GM12878 (cell line): ENCODE results near the gene JMJD6. TPM values are rescaled to one million over a fixed set of nuclear protein-coding genes. Genes with fewer than 3 reads are reported as not detected.

Experiments used
- ATAC-seq: fragments of 200-7000 bp; cut with Tn5 transposase; 3 replicates; pipeline ENCODE4 v1.9.1; 2020; ENCODE audit warnings: mild to moderate bottlenecking, moderate library complexity
- BruUV-seq: library from RNA; stranded (reverse); fragments of 400-500 nt; replicated peaks from 2 replicates; lab custom pipeline; 2021; lab: Mats Ljungman, UMichigan
- CTCF ChIA-PET: fragments of 300-600 bp; sonication (Branson Sonifier 250); formaldehyde crosslinking; extraction: SDS; loops from one replicate; lab custom pipeline; 2021; ENCODE audit warnings: inconsistent platforms; lab: Yijun Ruan, JAX
- POLR2A ChIA-PET: fragments of 350-600 bp; formaldehyde crosslinking; extraction: SDS; loops from one replicate; lab custom pipeline; 2021; ENCODE audit warnings: inconsistent platforms; lab: Charles Lee
- RAD21 ChIA-PET: fragments of 300-600 bp; sonication (Branson Sonifier 250); formaldehyde crosslinking; loops from one replicate; lab custom pipeline; 2023; ENCODE audit warnings: antibody characterized with exemption; ENCODE audit not compliant: unreplicated experiment; lab: Charles Lee
- SMC1A ChIA-PET: fragments of 300-600 bp; sonication (Branson Sonifier 250); formaldehyde crosslinking; loops from one replicate; lab custom pipeline; 2023; ENCODE audit not compliant: unreplicated experiment, uncharacterized antibody; lab: Charles Lee
- DNase-seq: peaks from one replicate; pipeline ENCODE4 v3.0.0-alpha.2; 2011; ENCODE audit warnings: low read depth, low spot score
- FAIRE-seq: peaks from 3 replicates; lab custom pipeline; 2011; peaks lifted over from hg19 to GRCh38; lab: Jason Lieb, UNC
- H2AFZ ChIP-seq: 2 replicates; pipeline ENCODE4 v1.6.0; 2011; ENCODE audit warnings: low read depth, low read length, control low read depth; ENCODE audit not compliant: control insufficient read depth
- H3K27ac ChIP-seq: 2 replicates; pipeline ENCODE4 v1.5.1; 2011; ENCODE audit warnings: control low read depth; ENCODE audit not compliant: control insufficient read depth, insufficient read depth
- H3K27me3 ChIP-seq, 2 experiments: replicated peaks in 1 of 2; 2 replicates each; pipeline versions ENCODE4 v1.6.0 to v1.6.1; 2011; ENCODE audit warnings: low read length in 1 of 2; ENCODE audit not compliant: control insufficient read depth in 2 of 2, insufficient read depth in 2 of 2
- H3K36me3 ChIP-seq, 2 experiments: 2 replicates each; pipeline ENCODE4 v1.5.1; 2011; ENCODE audit warnings: low read length in 1 of 2; ENCODE audit not compliant: control insufficient read depth in 2 of 2, insufficient read depth in 2 of 2
- H3K4me1 ChIP-seq: 2 replicates; pipeline ENCODE4 v1.6.1; 2011; ENCODE audit warnings: mild to moderate bottlenecking, low read length, moderate library complexity, mixed read lengths; ENCODE audit not compliant: control insufficient read depth, insufficient read depth
- H3K4me2 ChIP-seq: 2 replicates; pipeline ENCODE4 v1.6.0; 2011; ENCODE audit warnings: control low read depth; ENCODE audit not compliant: control insufficient read depth, insufficient read depth
- H3K4me3 ChIP-seq: fragments of 200-600 bp; sonication (generic); 2 replicates; pipeline ENCODE4 v1.5.1; 2016
- H3K79me2 ChIP-seq: 2 replicates; pipeline ENCODE4 v1.6.0; 2011; ENCODE audit warnings: low read length; ENCODE audit not compliant: control insufficient read depth, insufficient read depth
- H3K9ac ChIP-seq: 2 replicates; pipeline ENCODE4 v1.8.0; 2011; ENCODE audit warnings: low read length, control low read depth, mixed read lengths; ENCODE audit not compliant: control insufficient read depth, insufficient read depth
- H3K9me3 ChIP-seq: replicated peaks from 3 replicates; pipeline ENCODE4 v1.5.1; 2011; ENCODE audit warnings: mild to moderate bottlenecking, low read length; ENCODE audit not compliant: control insufficient read depth, insufficient read depth
- H4K20me1 ChIP-seq: 2 replicates; pipeline ENCODE4 v1.6.0; 2011; ENCODE audit not compliant: control insufficient read depth, insufficient read depth
- CHD2 ChIP-seq: IDR thresholded peaks from 2 replicates; pipeline ENCODE4 v1.6.1; 2011; ENCODE audit warnings: low read depth, low read length, improper control_type of control experiment, borderline replicate concordance
- CREM ChIP-seq: IDR thresholded peaks from 2 replicates; pipeline ENCODE4 v1.6.1; 2014; ENCODE audit warnings: antibody characterized with exemption, low read depth
- E2F4 ChIP-seq: IDR thresholded peaks from 2 replicates; pipeline ENCODE4 v1.6.1; 2012; ENCODE audit warnings: low read depth, low read length, improper control_type of control experiment
- E2F8 ChIP-seq: fragments of 450-650 bp; IDR thresholded peaks from 2 replicates; pipeline ENCODE4 v1.6.1; 2018; ENCODE audit warnings: mild to moderate bottlenecking, low read depth, moderate library complexity; ENCODE audit not compliant: partially characterized antibody
- IRF3 ChIP-seq: fragments of 450-650 bp; IDR thresholded peaks from 2 replicates; pipeline ENCODE4 v1.6.1; 2014; ENCODE audit warnings: mild to moderate bottlenecking
- JUND ChIP-seq: IDR thresholded peaks from 2 replicates; pipeline ENCODE4 v1.6.1; 2012; ENCODE audit warnings: low read depth, mild to moderate bottlenecking, low read length, improper control_type of control experiment, moderate library complexity
- NR2C2 ChIP-seq: IDR thresholded peaks from 2 replicates; pipeline ENCODE4 v1.6.1; 2011; ENCODE audit warnings: borderline replicate concordance, low read depth; ENCODE audit not compliant: control insufficient read depth, insufficient read length
- PML ChIP-seq: IDR thresholded peaks from 2 replicates; pipeline ENCODE4 v1.6.1; 2012; ENCODE audit warnings: low read length, inconsistent platforms
- RAD51 ChIP-seq: fragments of 450-650 bp; IDR thresholded peaks from 2 replicates; pipeline ENCODE4 v1.6.1; 2016; ENCODE audit warnings: moderate library complexity, mild to moderate bottlenecking, inconsistent platforms
- SIN3A ChIP-seq: IDR thresholded peaks from 2 replicates; pipeline ENCODE4 v1.6.1; 2012; ENCODE audit warnings: low read depth, low read length, improper control_type of control experiment
- ZBTB4 ChIP-seq: fragments of 450-650 bp; formaldehyde crosslinking; IDR thresholded peaks from 2 replicates; pipeline ENCODE4 v1.4.0; 2022; ENCODE audit warnings: mild to moderate bottlenecking, moderate library complexity
- ZNF592 ChIP-seq: fragments of 450-650 bp; IDR thresholded peaks from 2 replicates; pipeline ENCODE4 v1.6.1; 2017; ENCODE audit warnings: mild to moderate bottlenecking, moderate library complexity
- WGBS: methylation state at CpG from one replicate; pipeline ENCODE4 v1.1.6; 2016; ENCODE audit warnings: low lambda C conversion rate; ENCODE audit not compliant: insufficient replicate concordance, insufficient coverage; ENCODE audit errors: missing lambda C conversion rate; 5-methylcytosine and 5-hydroxymethylcytosine counted together
- in situ Hi-C: fragments of 300-500 bp; cut with MboI; formaldehyde crosslinking; loops from 9 replicates; pipeline ENCODE4 v1.14.3; 2018; ENCODE audit warnings: mixed read lengths
- intact Hi-C: fragments of 100-400 bp; cut with micrococcal nuclease; formaldehyde crosslinking; loops from one replicate; pipeline ENCODE4 v1.14.2; 2022; ENCODE audit not compliant: unreplicated experiment
- polyA plus RNA-seq, 11 experiments: library from polyadenylated mRNA; depleted of rRNA in 4 of 11; unstranded in 6 of 11; stranded (reverse) in 5 of 11; fragments of >200 nt; fragmentation: Nextera tagmentation in 4 of 11; fragmentation: Illumina TruSeq in 1 of 11; extraction: Ambion mirVana in 4 of 11; extraction: Trizol in 1 of 11; gene quantifications; 1 replicate in 1 of 11; 2 replicates in 10 of 11; pipeline versions ENCODE4 v1.2.1 to v1.2.3, GENCODE V29; 2011 to 2016; ENCODE audit warnings: inconsistent platforms in 2 of 11, missing spikeins in 2 of 11, low read depth in 1 of 11
- total RNA-seq, 4 experiments: library from RNA; depleted of rRNA in 3 of 4; stranded (reverse); fragments of >200 nt in 3 of 4; fragmentation: Illumina TruSeq in 1 of 4; extraction: Trizol in 1 of 4; gene quantifications; 2 replicates each; pipeline versions ENCODE4 v1.2.1 to v1.2.3, GENCODE V29; 2013 to 2021

Gene JMJD6
- total and polyA plus RNA-seq, 10 of the 15 experiments (the other 5 are each of a cell fraction or from before 2014, with no cell fraction given) = 1.2 to 36.0 (median 22.2) TPM

- no peak overlapping the region for H3K9ac ChIP-seq
- BruUV-seq = no TSS peak
- H3K9me3 ChIP-seq = no peaks in the 10 kb centered on the region
- intact Hi-C loops (no loop called here), in situ Hi-C loops (no loop called here)
- TF ChIP-seq RAD51 (no peak), JUND (no peak), CHD2 (no peak), ZNF592 (no peak), SIN3A (no peak), IRF3 (no peak), E2F4 (no peak), CREM (no peak), E2F8 (no peak), NR2C2 (no peak), ZBTB4 (CRISPR knock-in tag) (no peak), PML (no peak)
- ChIA-PET SMC1A (no interaction called here), CTCF (interaction anchor here (0.8 to 3.0 kb wide), 2 partner anchors 28 to 162 kb away, joined by 3 to 9 read pairs; no protein-coding TSS in a partner anchor), RAD21 (no interaction called here), POLR2A (interaction anchor here (0.5 kb wide), 1 partner anchor 24 kb away, joined by 3 read pairs; no protein-coding TSS in a partner anchor)
- WGBS = 53% methylated on average over 12 of the region's 12 CpGs
- no peaks in the 10 kb centered on the region for H4K20me1 ChIP-seq
- DNase-seq (no peak), ATAC-seq (no peak), FAIRE-seq (no peak)
- no peak overlapping the region for H2AFZ ChIP-seq
- no peaks in the 10 kb centered on the region for H3K79me2 ChIP-seq
- no peak overlapping the region for H3K4me3 ChIP-seq
- H3K4me2 ChIP-seq = no peak overlapping the region
- H3K27ac ChIP-seq = no peak overlapping the region
- no peaks in the 10 kb centered on the region for H3K4me1 ChIP-seq
- peaks cover 0 to 1% of the 10 kb centered on the region in 2 experiments; a peak in 2 of 4 replicates for H3K27me3 ChIP-seq
- H3K36me3 ChIP-seq = no peaks in the 10 kb centered on the region
These were observed 41.0 kb downstream of the JMJD6 start for GRCh38 chr17:76685366-76685765.
